GM19240 (cell line): Measurements from ENCODE around the gene BTNL8.
A peak's percentile ranks its signal among the peaks of the same experiment; 100 is the strongest.

Experiments used
- DNase-seq: peaks from one replicate; pipeline ENCODE4 v3.0.0; 2011; ENCODE audit warnings: low spot score; ENCODE audit not compliant: insufficient read length

BTNL8 gene

GRCh38 chr5:180898621-180899246 is at the start of gene BTNL8:
Gene BTNL8 (plus strand): TSS chr5:180899159. CDS start chr5:180899311, 152 bp downstream.
- no peak for DNase-seq

GRCh38 chr5:180849827-180850226 is 49.1 kb upstream of the BTNL8 start:
- DNase-seq, result no peak

- DNase-seq, result no peak
These were observed 48.4 kb upstream of the BTNL8 start for GRCh38 chr5:180850434-180851078.

GRCh38 chr5:180852495-180852894 is 46.5 kb upstream of the BTNL8 start:
- DNase-seq, result no peak

GRCh38 chr5:180853121-180853847 is 45.7 kb upstream of the BTNL8 start:
- DNase-seq, result no peak

GRCh38 chr5:180853848-180854176 is 45.1 kb upstream of the BTNL8 start:
- DNase-seq, result no peak

- DNase-seq, result no peak
These were observed 40.4 kb upstream of the BTNL8 start for GRCh38 chr5:180858586-180858985.

GRCh38 chr5:180860273-180860886 is 38.6 kb upstream of the BTNL8 start:
- DNase-seq, result peak; percentile 28

- DNase-seq, result peak; percentile 70
These were observed 37.8 kb upstream of the BTNL8 start, which contains the start of gene ZFP62 for GRCh38 chr5:180860887-180861822. Gene ZFP62 (minus strand): TSS chr5:180861276. CDS start chr5:180861219, 57 bp downstream.

GRCh38 chr5:180862645-180863044 is 36.3 kb upstream of the BTNL8 start:
- no peak for DNase-seq

- DNase-seq, result no peak
These were observed 32.8 kb upstream of the BTNL8 start for GRCh38 chr5:180865981-180866695.

- no peak for DNase-seq
These were observed 32.0 kb upstream of the BTNL8 start for GRCh38 chr5:180866985-180867384.

GRCh38 chr5:180868960-180869359 is 30.0 kb upstream of the BTNL8 start:
- no peak for DNase-seq

GRCh38 chr5:180869587-180869986 is 29.4 kb upstream of the BTNL8 start:
- DNase-seq, result no peak

- DNase-seq, result no peak
These were observed 28.5 kb upstream of the BTNL8 start for GRCh38 chr5:180870276-180871068.

- DNase-seq, result no peak
These were observed 26.5 kb upstream of the BTNL8 start for GRCh38 chr5:180872419-180872818.

- DNase-seq, result no peak
These were observed 25.1 kb upstream of the BTNL8 start for GRCh38 chr5:180873615-180874520.

GRCh38 chr5:180874804-180875582 is 24.0 kb upstream of the BTNL8 start:
- DNase-seq, result no peak
